Suprapubic skin (tissue), 4 donors: ENCODE measurements around the gene LIG4. TPM values are rescaled to one million over a fixed set of nuclear protein-coding genes. Genes with fewer than 3 reads are reported as not detected.

Experiments used
- DNase-seq, 2 donors: peaks; one replicate each; pipeline ENCODE4 v3.0.0-alpha.2; 2019; ENCODE audit warnings: low spot score in 2 of 2
- H3K27ac ChIP-seq: fragments of 200-600 bp; sonication (generic); one replicate; pipeline ENCODE4 v1.5.1; 2019
- H3K27me3 ChIP-seq: fragments of 200-600 bp; sonication (generic); one replicate; pipeline ENCODE4 v1.5.1; 2019
- H3K36me3 ChIP-seq: fragments of 200-600 bp; sonication (generic); one replicate; pipeline ENCODE4 v1.5.1; 2019
- H3K4me1 ChIP-seq: fragments of 200-600 bp; sonication (generic); one replicate; pipeline ENCODE4 v1.5.1; 2019
- H3K4me3 ChIP-seq: fragments of 200-600 bp; sonication (generic); one replicate; pipeline ENCODE4 v1.5.1; 2019; ENCODE audit warnings: mild to moderate bottlenecking
- H3K9me3 ChIP-seq: fragments of 200-600 bp; sonication (generic); one replicate; pipeline ENCODE4 v1.5.1; 2019
- CTCF ChIP-seq, 2 donors: fragments of 200-600 bp in 1 of 2; fragments of 450-650 bp in 1 of 2; sonication (generic) in 1 of 2; IDR thresholded peaks; one replicate each; pipeline ENCODE4 v1.5.1; 2016 to 2019; ENCODE audit warnings: antibody characterized with exemption in 2 of 2, mild to moderate bottlenecking in 1 of 2, moderate library complexity in 1 of 2
- EP300 ChIP-seq: sonication (generic); formaldehyde crosslinking; IDR thresholded peaks from one replicate; pipeline ENCODE4 v1.6.1; 2017; ENCODE audit warnings: antibody characterized with exemption
- POLR2A ChIP-seq, 2 donors: fragments of 450-650 bp; IDR thresholded peaks; one replicate each; pipeline ENCODE4 v1.6.1; 2017; ENCODE audit warnings: antibody characterized with exemption in 2 of 2, mild to moderate bottlenecking in 2 of 2, moderate library complexity in 2 of 2
- POLR2AphosphoS5 ChIP-seq, 3 donors: sonication (generic); formaldehyde crosslinking; IDR thresholded peaks; one replicate each; pipeline ENCODE4 v1.6.1; 2017; ENCODE audit warnings: antibody characterized with exemption in 3 of 3
- WGBS: methylation state at CpG from one replicate; pipeline ENCODE4 v1.1.5; 2018; 5-methylcytosine and 5-hydroxymethylcytosine counted together
- total RNA-seq, 4 donors: library from RNA; depleted of rRNA; stranded (reverse); fragments of >200 nt; gene quantifications; one replicate each; pipeline ENCODE4 v1.1.0, GENCODE V29; 2016

LIG4 gene
- total RNA-seq, 4 donors from 2014 or later: 5.2 to 8.0 (median 6.5) TPM

- Histone ChIP-seq H3K27ac (no peak overlapping the region), H3K36me3 (no peaks in the 10 kb centered on the region), H3K27me3 (no peaks in the 10 kb centered on the region), H3K4me3 (no peak overlapping the region), H3K4me1 (no peaks in the 10 kb centered on the region), H3K9me3 (peaks cover 13% of the 10 kb centered on the region)
- no peak for DNase-seq
- TF ChIP-seq POLR2A (IDR thresholded peaks at IDR 0.05): no peak
- TF ChIP-seq EP300: no peak
- no peak for TF ChIP-seq CTCF (IDR thresholded peaks at IDR 0.05)
- no peak for TF ChIP-seq POLR2AphosphoS5 (IDR thresholded peaks at IDR 0.05)
Observed at GRCh38 chr13:108193806-108194205, 21.5 kb downstream of the LIG4 start.

- peaks cover 13% of the 10 kb centered on the region for H3K9me3 ChIP-seq
- no peak for TF ChIP-seq EP300
- TF ChIP-seq POLR2AphosphoS5 (IDR thresholded peaks at IDR 0.05): no peak
- TF ChIP-seq POLR2A (IDR thresholded peaks at IDR 0.05): no peak
- no peak for TF ChIP-seq CTCF (IDR thresholded peaks at IDR 0.05)
- 54% methylated on average over 3 of the region's 3 CpGs for WGBS
- H3K4me3 ChIP-seq: no peak overlapping the region
- no peaks in the 10 kb centered on the region for H3K27me3 ChIP-seq
- H3K4me1 ChIP-seq: no peaks in the 10 kb centered on the region
- H3K36me3 ChIP-seq: no peaks in the 10 kb centered on the region
- DNase-seq: no peak
- no peak overlapping the region for H3K27ac ChIP-seq
Observed at GRCh38 chr13:108190897-108191296, 24.4 kb downstream of the LIG4 start.

- Histone ChIP-seq H3K27ac (no peak overlapping the region), H3K36me3 (no peaks in the 10 kb centered on the region), H3K4me3 (no peak overlapping the region), H3K4me1 (no peaks in the 10 kb centered on the region), H3K27me3 (no peaks in the 10 kb centered on the region), H3K9me3 (no peaks in the 10 kb centered on the region)
- TF ChIP-seq POLR2AphosphoS5 (IDR thresholded peaks at IDR 0.05): no peak
- TF ChIP-seq EP300: no peak
- no peak for TF ChIP-seq CTCF (IDR thresholded peaks at IDR 0.05)
- TF ChIP-seq POLR2A (IDR thresholded peaks at IDR 0.05): no peak
- DNase-seq: no peak
- WGBS: 64% methylated on average over 2 of the region's 2 CpGs
Observed at GRCh38 chr13:108188260-108188659, 27.1 kb downstream of the LIG4 start.

GRCh38 chr13:108185223-108185622, 30.1 kb downstream of the LIG4 start:
- 68% methylated on average over 3 of the region's 3 CpGs for WGBS
- DNase-seq: no peak
- Histone ChIP-seq H3K9me3 (no peaks in the 10 kb centered on the region), H3K4me1 (no peaks in the 10 kb centered on the region), H3K27ac (no peak overlapping the region), H3K36me3 (no peaks in the 10 kb centered on the region), H3K27me3 (no peaks in the 10 kb centered on the region), H3K4me3 (no peak overlapping the region)
- no peak for TF ChIP-seq POLR2A (IDR thresholded peaks at IDR 0.05)
- TF ChIP-seq EP300: no peak
- no peak for TF ChIP-seq POLR2AphosphoS5 (IDR thresholded peaks at IDR 0.05)
- no peak for TF ChIP-seq CTCF (IDR thresholded peaks at IDR 0.05)

GRCh38 chr13:108182652-108183051, 32.7 kb downstream of the LIG4 start:
- no peak overlapping the region for H3K27ac ChIP-seq
- no peak for DNase-seq
- no peaks in the 10 kb centered on the region for H3K9me3 ChIP-seq
- H3K4me3 ChIP-seq: no peak overlapping the region
- no peaks in the 10 kb centered on the region for H3K27me3 ChIP-seq
- no peaks in the 10 kb centered on the region for H3K36me3 ChIP-seq
- TF ChIP-seq POLR2AphosphoS5 (IDR thresholded peaks at IDR 0.05) (no peak), POLR2A (IDR thresholded peaks at IDR 0.05) (no peak), CTCF (IDR thresholded peaks at IDR 0.05) (no peak), EP300 (no peak)
- H3K4me1 ChIP-seq: no peaks in the 10 kb centered on the region
- 49% methylated on average over 3 of the region's 3 CpGs for WGBS
